Muscle of leg (tissue), 9 donors: ENCODE data around the gene EIF3CL. TPM values are rescaled to one million over a fixed set of nuclear protein-coding genes. Genes with fewer than 3 reads are reported as not detected.

Experiments
- polyA plus RNA-seq, 8 donors: library from polyadenylated mRNA; unstranded; fragments of 120-200 nt; gene quantifications; one replicate each; pipeline versions ENCODE4 v1.2.1 to v1.2.3, GENCODE V29; 2013; ENCODE audit warnings: inconsistent platforms in 1 of 8, low replicate concordance in 1 of 8; ENCODE audit not compliant: insufficient read length in 8 of 8, insufficient read depth in 1 of 8
- total RNA-seq: library from RNA; stranded (reverse); fragments of 120-200 nt; gene quantifications from one replicate; pipeline ENCODE4 v1.2.4, GENCODE V29; 2013

Gene EIF3CL
- total and polyA plus RNA-seq, 9 donors: 42.2 to 119 (median 68.9) TPM

Other genes with a start within 250 kb of the EIF3CL start
- gene XPO6, start 191.9 kb downstream of the EIF3CL start, total RNA-seq: 45.8 TPM
- gene XPO6, start 191.9 kb downstream of the EIF3CL start, polyA plus RNA-seq: 10 to 100 TPM; 49.5 to 66.3 (median 60.7) TPM
- gene SBK1, start 111.3 kb downstream of the EIF3CL start, total RNA-seq: 2.9 TPM
- gene SBK1, start 111.3 kb downstream of the EIF3CL start, polyA plus RNA-seq: 10 to 100 TPM; 10.8 to 19.3 (median 16.5) TPM
- gene NPIPB6, start 40.3 kb downstream of the EIF3CL start, total RNA-seq: 2.0 TPM
- 1 to 10 TPM in 2 of 8 donors, under 1 TPM in 4, not detected in 2; 0.34 to 2.3 (median 0.75) TPM for gene NPIPB6, start 40.3 kb downstream of the EIF3CL start, polyA plus RNA-seq
- not detected for gene NPIPB7, start 68.5 kb upstream of the EIF3CL start, total RNA-seq
- under 1 TPM in 4 of 8 donors, not detected in 4; 0.19 to 0.59 (median 0.30) TPM for gene NPIPB7, start 68.5 kb upstream of the EIF3CL start, polyA plus RNA-seq
- gene CLN3, start 88.2 kb upstream of the EIF3CL start, total RNA-seq: 5.1 TPM
- 10 to 100 TPM; 11.9 to 21.0 (median 16.7) TPM for gene CLN3, start 88.2 kb upstream of the EIF3CL start, polyA plus RNA-seq
- gene APOBR, start 90.8 kb upstream of the EIF3CL start, total RNA-seq: 0.18 TPM
- gene APOBR, start 90.8 kb upstream of the EIF3CL start, polyA plus RNA-seq: 1 to 10 TPM in 5 of 8 donors, under 1 TPM in 3; 0.77 to 1.5 (median 1.1) TPM
- gene IL27, start 103.0 kb upstream of the EIF3CL start, total RNA-seq: not detected
- 1 to 10 TPM in 1 of 8 donors, not detected in 7; 1.0 TPM for gene IL27, start 103.0 kb upstream of the EIF3CL start, polyA plus RNA-seq
- 40.3 TPM for gene NUPR1, start 135.1 kb upstream of the EIF3CL start, total RNA-seq
- gene NUPR1, start 135.1 kb upstream of the EIF3CL start, polyA plus RNA-seq: 10 to 100 TPM; 27.1 to 56.7 (median 38.6) TPM
- 20.3 TPM for gene SGF29, start 150.1 kb upstream of the EIF3CL start, total RNA-seq
- gene SGF29, start 150.1 kb upstream of the EIF3CL start, polyA plus RNA-seq: 10 to 100 TPM; 14.7 to 22.9 (median 17.3) TPM
- 0.58 TPM for gene SULT1A2, start 193.2 kb upstream of the EIF3CL start, total RNA-seq
- 1 to 10 TPM in 2 of 8 donors, under 1 TPM in 6; 0.43 to 1.1 (median 0.92) TPM for gene SULT1A2, start 193.2 kb upstream of the EIF3CL start, polyA plus RNA-seq
- gene SULT1A1, start 206.2 kb upstream of the EIF3CL start, total RNA-seq: 32.3 TPM
- gene SULT1A1, start 206.2 kb upstream of the EIF3CL start, polyA plus RNA-seq: 10 to 100 TPM in 6 of 8 donors, 1 to 10 TPM in 2; 5.9 to 27.4 (median 13.1) TPM
- gene NPIPB8, start 234.2 kb upstream of the EIF3CL start, total RNA-seq: 0.71 TPM
- 1 to 10 TPM in 1 of 8 donors, under 1 TPM in 6, not detected in 1; 0.06 to 1.4 (median 0.55) TPM for gene NPIPB8, start 234.2 kb upstream of the EIF3CL start, polyA plus RNA-seq